GM19035 (cell line): ENCODE results near the gene C17orf58.
"Not testable (repeated sequence)": the region's sequence is repeated elsewhere in the genome, so short reads cannot be mapped to it uniquely, and the experiment has no call there.

Experiments
- ATAC-seq: cut with Tn5 transposase; IDR thresholded peaks from one replicate; pipeline ENCODE4 v1.9.1; 2021; ENCODE audit not compliant: unreplicated experiment

The C17orf58 gene

GRCh38 chr17:68006797-68007196, 10.5 kb upstream of the C17orf58 start:
- no peak for ATAC-seq

- no peak for ATAC-seq
Observed at GRCh38 chr17:68004201-68004600, 7.9 kb upstream of the C17orf58 start.

GRCh38 chr17:67999291-67999911, 3.1 kb upstream of the C17orf58 start:
- ATAC-seq = no peak

- ATAC-seq = no peak
Observed at GRCh38 chr17:67998466-67998865, 2.2 kb upstream of the C17orf58 start.

DNA sequence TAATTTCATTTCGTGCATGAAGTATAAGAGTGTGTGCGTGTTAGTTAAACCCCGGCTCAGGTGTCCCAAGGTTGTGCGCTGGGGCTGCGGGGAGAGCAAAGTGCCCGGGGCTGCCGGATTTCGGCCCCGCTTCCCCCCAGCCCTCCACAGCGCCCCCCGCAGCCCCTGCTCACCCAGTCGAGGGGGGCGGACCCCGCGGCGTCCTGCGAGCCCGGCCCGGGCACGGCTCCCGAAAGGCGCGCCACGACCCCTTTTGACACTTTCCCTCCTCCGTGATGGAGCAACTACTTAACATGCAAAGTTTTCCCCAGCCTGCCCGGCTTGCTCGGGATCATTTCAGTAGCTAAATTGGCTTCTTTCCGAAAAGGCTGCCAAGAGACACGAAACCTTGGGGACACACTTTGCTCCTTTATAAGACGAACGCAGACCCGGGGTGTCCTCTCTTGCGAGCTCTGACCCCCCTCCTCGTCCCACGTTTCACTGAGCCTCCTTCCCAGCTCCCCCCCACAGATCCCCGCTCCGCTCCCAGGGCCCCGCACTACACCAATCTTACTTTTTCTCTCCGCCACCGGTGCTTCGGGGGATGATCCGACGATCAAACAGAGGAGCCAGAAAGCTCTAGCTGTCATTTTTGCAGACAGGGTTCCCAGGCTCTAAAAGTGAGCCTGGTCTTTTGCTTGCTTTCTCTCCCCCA, 552 bp downstream of the C17orf58 start:
- no peak for ATAC-seq

DNA sequence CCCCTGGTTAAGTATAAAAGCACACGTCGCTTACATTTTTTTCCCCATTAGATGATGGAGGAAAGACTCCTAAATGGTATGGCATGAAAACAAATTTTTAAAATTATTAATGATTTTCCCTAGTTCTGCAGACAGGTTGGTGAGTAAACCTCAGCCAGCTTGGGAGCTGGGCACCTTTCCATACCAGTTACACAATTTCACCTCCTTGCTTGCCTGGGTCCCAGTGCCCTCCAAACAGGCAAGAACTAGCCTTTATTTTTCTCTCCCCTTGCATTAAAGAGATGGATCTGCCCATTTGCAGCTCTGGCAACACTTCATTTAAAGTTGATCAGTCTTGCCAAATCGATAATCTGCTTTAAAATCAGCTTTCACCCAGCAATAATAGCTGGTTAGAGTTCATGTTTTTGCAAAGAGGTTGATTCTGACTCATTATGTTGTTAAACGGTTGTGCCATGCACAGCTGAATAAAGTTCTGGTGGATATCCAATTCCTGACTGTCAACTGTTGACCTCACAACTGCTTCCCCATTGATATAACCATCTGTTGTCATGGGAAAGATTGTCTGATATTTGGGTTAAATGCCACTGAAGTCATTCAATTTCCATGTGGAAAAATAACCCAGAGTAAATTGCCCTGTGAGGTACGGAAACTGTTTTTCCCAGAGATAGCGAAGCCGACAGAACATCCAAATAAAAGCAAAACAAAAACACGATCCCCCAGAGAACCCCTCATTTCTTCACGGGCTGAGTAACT, 1.3 kb downstream of the C17orf58 start:
- no peak for ATAC-seq

DNA sequence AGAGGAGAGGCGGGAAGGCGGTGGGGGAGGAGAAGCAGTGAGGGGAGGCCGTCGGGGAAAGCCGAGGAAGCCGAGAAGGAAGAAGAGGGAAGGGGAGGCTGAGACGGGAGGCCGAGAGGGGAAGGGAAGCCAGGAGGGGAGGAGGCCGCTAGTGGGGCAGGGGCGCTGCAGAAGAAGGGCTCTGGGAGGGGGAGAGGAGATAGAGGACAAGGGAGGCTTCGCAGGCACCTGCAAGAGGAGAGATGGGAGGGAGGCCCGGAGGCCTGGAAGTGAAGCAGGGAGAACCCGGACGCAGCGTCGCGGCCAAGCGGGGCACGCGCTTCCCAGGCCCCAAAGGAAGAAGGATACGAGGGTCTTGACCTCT, 2.3 kb downstream of the C17orf58 start:
- no peak for ATAC-seq

GRCh38 chr17:67993153-67993997, 2.9 kb downstream of the C17orf58 start:
- ATAC-seq = peak; percentile 84

DNA sequence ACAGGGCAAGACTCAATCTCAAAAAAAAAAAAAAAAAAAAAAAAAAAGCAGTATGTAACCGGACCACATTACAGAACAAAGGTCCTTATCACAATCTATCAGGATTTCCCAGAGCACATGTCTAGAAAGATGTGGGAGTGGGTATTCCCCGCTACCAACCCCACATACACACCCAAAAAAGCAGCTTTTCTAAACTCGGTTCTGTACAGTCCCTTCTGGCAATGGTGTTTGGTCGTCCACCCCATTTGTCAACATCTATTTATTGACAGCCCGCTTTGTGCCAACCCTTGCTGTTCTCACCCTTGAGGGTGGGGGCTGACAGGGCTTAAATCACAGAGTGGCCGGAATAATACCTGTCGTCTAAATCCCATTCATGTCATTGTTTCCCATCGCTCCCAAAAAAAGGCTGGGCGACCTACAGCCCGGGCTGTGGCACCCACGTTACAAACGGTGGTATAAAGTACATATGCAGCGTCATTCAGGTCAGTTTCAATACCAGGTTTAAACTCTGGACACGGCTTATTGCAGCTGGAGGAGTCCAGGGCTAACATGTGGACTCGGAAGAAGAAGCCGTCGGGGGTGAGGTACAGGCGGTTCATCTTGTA, 3.6 kb downstream of the C17orf58 start:
- ATAC-seq = no peak

GRCh38 chr17:67990909-67991308, 5.4 kb downstream of the C17orf58 start:
- ATAC-seq = no peak

DNA sequence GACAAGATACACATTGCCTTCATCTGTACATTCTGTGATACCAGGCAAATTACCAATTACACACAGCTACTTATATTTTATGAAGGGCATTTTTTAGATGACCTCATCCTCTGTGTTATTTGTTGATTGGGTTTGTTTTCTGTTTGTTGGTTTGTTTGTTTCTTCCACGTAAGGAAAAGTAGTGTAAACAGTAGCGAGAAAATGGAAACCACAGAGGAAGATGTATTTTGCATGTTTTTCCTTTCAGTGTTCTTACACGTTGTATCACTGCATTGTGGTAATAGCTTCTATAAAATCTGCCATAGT, 12.9 kb downstream of the C17orf58 start:
- no peak for ATAC-seq

- no peak for ATAC-seq
Observed at GRCh38 chr17:67982686-67983382, 13.4 kb downstream of the C17orf58 start.

- ATAC-seq = no peak
Observed at GRCh38 chr17:67982034-67982640, 14.1 kb downstream of the C17orf58 start.

DNA sequence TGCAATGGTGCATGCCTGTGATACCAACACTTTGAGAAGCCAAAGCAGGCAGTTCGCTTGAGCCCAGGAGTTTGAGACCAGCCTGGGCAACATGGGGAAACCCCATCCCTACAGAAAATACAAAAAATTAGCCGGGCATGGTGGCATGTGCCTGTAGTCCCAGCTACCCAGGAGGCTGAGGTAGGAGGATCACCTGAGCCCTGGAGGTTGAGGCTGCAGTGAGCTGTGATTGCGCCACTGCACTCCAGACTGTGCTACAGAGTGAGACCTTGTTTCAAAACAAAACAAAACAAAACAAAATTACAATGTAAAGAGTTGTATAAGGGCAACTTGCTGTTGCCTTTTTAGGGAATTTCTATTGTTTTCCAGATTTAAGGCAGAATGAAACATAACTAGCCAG, 15.4 kb downstream of the C17orf58 start:
- ATAC-seq = not testable (repeated sequence)

- no peak for ATAC-seq
Observed at GRCh38 chr17:67980456-67980855, 15.8 kb downstream of the C17orf58 start.

DNA sequence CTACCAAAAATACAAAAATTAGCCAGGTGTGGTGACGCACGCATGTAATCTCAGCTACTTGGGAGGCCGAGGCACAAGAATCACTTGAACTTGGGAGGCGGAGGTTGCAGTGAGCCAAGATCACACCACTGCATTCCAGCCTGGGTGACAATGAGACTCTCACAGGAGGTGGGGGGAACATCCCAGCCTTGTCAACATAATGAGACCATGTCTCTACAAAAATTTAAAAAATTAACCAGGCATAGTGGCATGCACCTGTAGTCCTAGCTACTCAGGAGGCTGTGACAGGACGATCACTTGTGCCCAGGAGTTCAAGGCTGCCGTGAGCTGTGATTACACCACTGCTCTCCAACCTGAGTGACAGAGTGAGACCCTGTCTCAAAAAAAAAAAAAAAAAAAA, 20.0 kb downstream of the C17orf58 start:
- not testable (repeated sequence) for ATAC-seq

DNA sequence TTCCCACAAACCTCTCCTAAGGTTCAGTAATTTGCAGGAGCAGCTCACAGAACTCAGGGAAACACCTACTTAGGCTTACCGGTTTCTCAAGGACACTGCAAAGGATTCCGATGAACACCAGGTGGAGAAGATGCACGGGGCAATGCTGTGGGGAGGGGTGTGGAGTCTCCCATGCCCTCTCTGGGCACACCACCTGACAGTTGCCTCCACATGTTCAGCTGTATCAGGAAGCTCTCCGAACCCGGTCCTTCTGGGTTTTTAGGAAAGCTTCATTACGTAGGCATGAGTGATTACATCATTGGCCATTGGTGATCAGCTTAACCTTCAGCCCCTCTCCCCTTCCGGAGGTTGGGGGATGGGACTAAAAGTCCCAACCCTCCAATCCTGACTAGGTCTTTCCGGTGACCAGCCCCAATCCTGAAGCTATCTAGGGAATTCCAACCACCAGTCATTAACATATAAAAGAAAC, 21.6 kb downstream of the C17orf58 start:
- ATAC-seq = no peak

- no peak for ATAC-seq
Observed at GRCh38 chr17:67974185-67974584, 22.1 kb downstream of the C17orf58 start.

DNA sequence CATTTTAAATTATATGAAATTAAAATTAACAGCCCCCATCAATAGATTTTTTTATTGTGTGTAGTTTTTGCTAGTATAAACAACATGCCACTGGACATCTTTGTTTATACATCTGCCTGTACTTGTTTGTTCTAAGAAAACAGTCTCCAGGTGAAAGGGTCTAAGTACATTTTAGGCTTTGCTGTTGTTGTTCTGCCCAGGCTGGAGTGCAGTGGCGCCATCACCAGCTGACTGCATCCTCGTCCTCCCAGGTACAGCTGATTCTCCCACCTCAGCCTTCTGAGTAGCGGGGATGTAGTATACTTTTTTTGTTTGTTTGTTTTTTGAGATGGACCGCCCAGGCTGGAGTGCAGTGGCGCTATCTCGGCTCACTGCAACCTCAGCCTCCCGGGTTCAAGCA, 25.5 kb downstream of the C17orf58 start:
- ATAC-seq = no peak

DNA sequence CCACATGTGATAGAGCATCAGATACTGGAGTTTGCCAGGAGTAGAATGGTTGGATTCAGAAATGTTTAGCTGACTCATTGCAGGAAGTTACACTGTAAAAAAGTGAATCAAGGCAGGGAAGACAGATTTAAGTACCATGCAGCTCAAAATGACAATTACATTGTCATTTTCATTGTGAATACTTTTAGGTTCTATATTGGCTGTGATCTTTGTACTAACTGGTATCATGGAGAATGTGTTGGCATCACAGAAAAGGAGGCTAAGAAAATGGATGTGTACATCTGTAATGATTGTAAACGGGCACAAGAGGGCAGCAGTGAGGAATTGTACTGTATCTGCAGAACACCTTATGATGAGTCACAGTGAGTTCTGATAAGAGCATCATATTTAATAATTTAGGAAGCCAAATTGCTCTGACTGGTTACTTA, 33.1 kb downstream of the C17orf58 start:
- ATAC-seq = peak; percentile 65
